SK-N-SH (cell line): Measurements from ENCODE around the gene ACTL10. TPM values are rescaled to one million over a fixed set of nuclear protein-coding genes. Genes with fewer than 3 reads are reported as not detected.

ENCODE experiments used
- CTCF ChIA-PET: fragments of 300-600, 350-600 bp; formaldehyde crosslinking; extraction: SDS; loops from one replicate; lab custom pipeline; 2021; lab: Yijun Ruan, JAX
- POLR2A ChIA-PET: fragments of 350-600 bp; sonication (Branson Sonifier 250); formaldehyde crosslinking; extraction: SDS; loops from one replicate; lab custom pipeline; 2020; ENCODE audit warnings: antibody characterized with exemption, inconsistent platforms; lab: Yijun Ruan, JAX
- DNase-seq: peaks from one replicate; pipeline ENCODE4 v3.0.0; 2012
- H2AFZ ChIP-seq: fragments of 200-600 bp; sonication (generic); 2 replicates; pipeline ENCODE4 v1.8.1; 2016; ENCODE audit warnings: antibody characterized with exemption, mild to moderate bottlenecking, low read depth
- H3F3A ChIP-seq: fragments of 200-600 bp; sonication (generic); replicated peaks from 2 replicates; pipeline ENCODE3; 2016; ENCODE audit warnings: antibody characterized with exemption, mild to moderate bottlenecking; ENCODE audit not compliant: insufficient read depth
- H3K27ac ChIP-seq, 2 experiments: fragments of 200-500 bp in 1 of 2; fragments of 200-600 bp in 1 of 2; sonication (Bioruptor generic) in 1 of 2; sonication (generic), shearing (Covaris generic) in 1 of 2; 2 replicates each; pipeline versions ENCODE4 v1.5.1 to v1.6.1; 2014 to 2016; ENCODE audit warnings: low read depth in 2 of 2, inconsistent platforms in 1 of 2, low read length in 1 of 2, mild to moderate bottlenecking in 1 of 2, mixed read lengths in 1 of 2
- H3K27me3 ChIP-seq: fragments of 200-600 bp; sonication (generic), shearing (Covaris generic); 2 replicates; pipeline ENCODE4 v1.6.1; 2016; ENCODE audit warnings: mixed run types; ENCODE audit not compliant: insufficient read depth
- H3K36me3 ChIP-seq, 2 experiments: fragments of 200-500 bp in 1 of 2; fragments of 200-600 bp in 1 of 2; sonication (Bioruptor generic) in 1 of 2; sonication (generic) in 1 of 2; replicated peaks in 1 of 2; 2 replicates each; pipeline versions ENCODE3 to v1.5.1; 2014 to 2016; ENCODE audit warnings: low read length in 1 of 2, mild to moderate bottlenecking in 1 of 2; ENCODE audit not compliant: insufficient read depth in 2 of 2, control insufficient read depth in 1 of 2
- H3K4me1 ChIP-seq, 2 experiments: fragments of 200-500 bp in 1 of 2; fragments of 200-600 bp in 1 of 2; sonication (Bioruptor generic) in 1 of 2; sonication (generic), shearing (Covaris generic) in 1 of 2; 2 replicates each; pipeline versions ENCODE4 v1.5.1 to v1.6.1; 2014 to 2016; ENCODE audit warnings: low read depth in 1 of 2, low read length in 1 of 2, mixed run types in 1 of 2; ENCODE audit not compliant: insufficient read depth in 2 of 2, control insufficient read depth in 1 of 2
- H3K4me2 ChIP-seq: fragments of 200-600 bp; sonication (generic), shearing (Covaris generic); 2 replicates; pipeline ENCODE4 v1.6.1; 2017; ENCODE audit warnings: mixed run types
- H3K4me3 ChIP-seq, 2 experiments: fragments of 200-500 bp in 1 of 2; fragments of 200-600 bp in 1 of 2; sonication (Bioruptor generic) in 1 of 2; sonication (generic), shearing (Covaris generic) in 1 of 2; 2 replicates each; pipeline versions ENCODE4 v1.5.1 to v1.8.1; 2014 to 2016; ENCODE audit warnings: low read depth in 2 of 2, inconsistent platforms in 1 of 2, low read length in 1 of 2, mild to moderate bottlenecking in 1 of 2, mixed read lengths in 1 of 2, moderate library complexity in 1 of 2
- H3K79me2 ChIP-seq: fragments of 200-600 bp; sonication (generic); 2 replicates; pipeline ENCODE4 v1.8.1; 2017; ENCODE audit warnings: mild to moderate bottlenecking; ENCODE audit not compliant: insufficient read depth
- H3K9ac ChIP-seq: fragments of 200-600 bp; sonication (generic); 2 replicates; pipeline ENCODE4 v1.6.1; 2017; ENCODE audit warnings: mixed run types
- H3K9me2 ChIP-seq: fragments of 200-600 bp; sonication (generic); 2 replicates; pipeline ENCODE4 v1.6.1; 2017; ENCODE audit warnings: mixed run types
- H3K9me3 ChIP-seq: fragments of 200-600 bp; sonication (generic); 2 replicates; pipeline ENCODE4 v1.6.1; 2017; ENCODE audit warnings: mixed run types, mild to moderate bottlenecking, moderate library complexity
- H4K20me1 ChIP-seq: fragments of 200-600 bp; sonication (generic); 2 replicates; pipeline ENCODE4 v1.6.1; 2017; ENCODE audit warnings: mild to moderate bottlenecking, mixed run types; ENCODE audit not compliant: insufficient read depth
- CTCF ChIP-seq: fragments of 200-600 bp; sonication (generic); IDR thresholded peaks from 2 replicates; pipeline ENCODE4 v1.6.1; 2017; ENCODE audit warnings: antibody characterized with exemption, mild to moderate bottlenecking, moderate library complexity
- ELF1 ChIP-seq: IDR thresholded peaks from 2 replicates; pipeline ENCODE4 v1.4.0; 2012
- EZH2phosphoT487 ChIP-seq: fragments of 200-600 bp; sonication (generic); IDR thresholded peaks from 2 replicates; pipeline ENCODE4 v1.6.1; 2017; ENCODE audit warnings: low read depth, mixed run types, mild to moderate bottlenecking, antibody characterized with exemption, moderate library complexity, borderline replicate concordance
- FOXJ3 ChIP-seq: sonication (generic); formaldehyde crosslinking; IDR thresholded peaks from 2 replicates; pipeline ENCODE4 v1.5.1; 2020; ENCODE audit warnings: mild to moderate bottlenecking, missing genetic modification reagents
- FOXM1 ChIP-seq: IDR thresholded peaks from 2 replicates; pipeline ENCODE4 v1.4.0; 2012; ENCODE audit warnings: low read depth, mild to moderate bottlenecking
- GABPA ChIP-seq: IDR thresholded peaks from 2 replicates; pipeline ENCODE4 v1.4.0; 2012; ENCODE audit warnings: low read depth, mild to moderate bottlenecking
- MXI1 ChIP-seq: IDR thresholded peaks from 2 replicates; pipeline ENCODE4 v1.6.1; 2012; ENCODE audit warnings: mild to moderate bottlenecking, low read depth, low read length, improper control_type of control experiment
- NRF1 ChIP-seq: IDR thresholded peaks from 2 replicates; pipeline ENCODE4 v1.6.1; 2012; ENCODE audit warnings: low read depth, mild to moderate bottlenecking, low read length
- RAD21 ChIP-seq: IDR thresholded peaks from 2 replicates; pipeline ENCODE4 v1.6.1; 2012; ENCODE audit warnings: mild to moderate bottlenecking, low read length
- REST ChIP-seq: IDR thresholded peaks from 2 replicates; pipeline ENCODE4 v1.6.1; 2012; ENCODE audit warnings: mild to moderate bottlenecking, low read depth, low read length, moderate library complexity
- RFX5 ChIP-seq: IDR thresholded peaks from 2 replicates; pipeline ENCODE4 v1.6.1; 2012; ENCODE audit warnings: mild to moderate bottlenecking, improper control_type of control experiment, low read length
- SIN3A ChIP-seq: IDR thresholded peaks from 2 replicates; pipeline ENCODE4 v1.6.1; 2012; ENCODE audit warnings: low read depth, mild to moderate bottlenecking, low read length, moderate library complexity, borderline replicate concordance
- TAF1 ChIP-seq: IDR thresholded peaks from 2 replicates; pipeline ENCODE4 v1.6.1; 2012; ENCODE audit warnings: low read depth, mild to moderate bottlenecking, low read length, moderate library complexity, borderline replicate concordance
- TCF12 ChIP-seq: IDR thresholded peaks from 2 replicates; pipeline ENCODE4 v1.4.0; 2012
- USF1 ChIP-seq: IDR thresholded peaks from 2 replicates; pipeline ENCODE4 v1.4.0; 2012; ENCODE audit warnings: low read depth, borderline replicate concordance
- YY1 ChIP-seq: IDR thresholded peaks from 2 replicates; pipeline ENCODE4 v1.4.0; 2012; ENCODE audit warnings: low read depth, mild to moderate bottlenecking
- WGBS: methylation state at CpG from one replicate; pipeline ENCODE4 v1.1.6; 2017; ENCODE audit warnings: low lambda C conversion rate; 5-methylcytosine and 5-hydroxymethylcytosine counted together
- polyA plus RNA-seq, 3 experiments: library from polyadenylated mRNA; depleted of rRNA; stranded (reverse); fragments of >200 nt; gene quantifications; 2 replicates each; pipeline ENCODE4 v1.2.3, GENCODE V29; 2012
- TF ChIP-seq, protein P1 (sequence below): fragments of 150-350 bp; IDR thresholded peaks from 2 replicates; pipeline ENCODE4 v1.6.1; 2017; ENCODE audit warnings: antibody characterized with exemption, low read length, low read depth, borderline replicate concordance
- TF ChIP-seq, protein P2 (sequence below): IDR thresholded peaks from 2 replicates; pipeline ENCODE4 v1.4.0; 2012; ENCODE audit warnings: low read depth
- TF ChIP-seq, protein P3 (sequence below): IDR thresholded peaks from 2 replicates; pipeline ENCODE4; 2012

Gene ACTL10
- polyA plus RNA-seq, 1 of the 3 experiments (the other 2 are of a cell fraction) = 0.25 TPM

GRCh38 chr20:33679758-33680485, 13.2 kb downstream of the ACTL10 start (continued):
- TF ChIP-seq EZH2phosphoT487 = no peak
- no peak for TF ChIP-seq RAD21
- TF ChIP-seq, all 33 proteins: peak for 0

DNA sequence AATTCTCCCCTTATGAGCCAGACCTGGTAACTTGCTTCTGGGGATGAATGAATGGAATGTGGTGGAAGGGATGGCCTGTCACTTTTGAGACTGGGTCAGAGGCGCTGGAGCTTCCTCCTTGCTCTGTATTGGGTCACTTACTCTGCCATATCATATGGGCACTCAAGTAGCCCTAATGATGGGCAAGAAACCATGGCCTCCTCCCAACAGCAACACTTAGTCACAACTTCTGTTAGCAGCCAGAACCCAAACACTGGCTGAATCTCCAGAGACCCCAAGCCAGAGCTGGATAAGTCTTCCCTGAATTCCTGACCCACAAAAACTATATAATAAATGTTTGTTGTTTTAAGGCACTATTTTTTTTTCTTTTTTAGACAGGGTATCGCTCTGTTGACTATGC, 13.9 kb downstream of the ACTL10 start:
- no peak for DNase-seq
- peaks cover 35% of the 10 kb centered on the region for H3K79me2 ChIP-seq
- H3K9me3 ChIP-seq = no peaks in the 10 kb centered on the region
- ChIA-PET CTCF (interaction anchor here (1.6 to 4.3 kb wide), 3 partner anchors 12 to 51 kb away, joined by 4 to 34 read pairs (median 7); partner anchors contain the start of genes ACTL10 and ZNF341), POLR2A (no interaction called here)
- no peak overlapping the region for H3K4me3 ChIP-seq
- WGBS = 100% methylated on average over 2 of the region's 2 CpGs
- H3K9ac ChIP-seq = no peak overlapping the region
- H3K4me2 ChIP-seq = no peak overlapping the region
- no peaks in the 10 kb centered on the region for H3K9me2 ChIP-seq
- TF ChIP-seq GABPA (no peak), ELF1 (no peak), MXI1 (no peak), RAD21 (no peak), NRF1 (no peak), EZH2phosphoT487 (no peak), TCF12 (no peak), USF1 (no peak), SIN3A (no peak), YY1 (no peak), RFX5 (no peak), FOXJ3 (CRISPR knock-in tag) (no peak), FOXM1 (no peak), CTCF (no peak), REST (no peak), TAF1 (no peak)
- TF ChIP-seq, protein P1, sequence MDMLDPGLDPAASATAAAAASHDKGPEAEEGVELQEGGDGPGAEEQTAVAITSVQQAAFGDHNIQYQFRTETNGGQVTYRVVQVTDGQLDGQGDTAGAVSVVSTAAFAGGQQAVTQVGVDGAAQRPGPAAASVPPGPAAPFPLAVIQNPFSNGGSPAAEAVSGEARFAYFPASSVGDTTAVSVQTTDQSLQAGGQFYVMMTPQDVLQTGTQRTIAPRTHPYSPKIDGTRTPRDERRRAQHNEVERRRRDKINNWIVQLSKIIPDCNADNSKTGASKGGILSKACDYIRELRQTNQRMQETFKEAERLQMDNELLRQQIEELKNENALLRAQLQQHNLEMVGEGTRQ = no peak
- TF ChIP-seq, protein P2, sequence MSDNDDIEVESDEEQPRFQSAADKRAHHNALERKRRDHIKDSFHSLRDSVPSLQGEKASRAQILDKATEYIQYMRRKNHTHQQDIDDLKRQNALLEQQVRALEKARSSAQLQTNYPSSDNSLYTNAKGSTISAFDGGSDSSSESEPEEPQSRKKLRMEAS = no peak
- TF ChIP-seq, protein P3, sequence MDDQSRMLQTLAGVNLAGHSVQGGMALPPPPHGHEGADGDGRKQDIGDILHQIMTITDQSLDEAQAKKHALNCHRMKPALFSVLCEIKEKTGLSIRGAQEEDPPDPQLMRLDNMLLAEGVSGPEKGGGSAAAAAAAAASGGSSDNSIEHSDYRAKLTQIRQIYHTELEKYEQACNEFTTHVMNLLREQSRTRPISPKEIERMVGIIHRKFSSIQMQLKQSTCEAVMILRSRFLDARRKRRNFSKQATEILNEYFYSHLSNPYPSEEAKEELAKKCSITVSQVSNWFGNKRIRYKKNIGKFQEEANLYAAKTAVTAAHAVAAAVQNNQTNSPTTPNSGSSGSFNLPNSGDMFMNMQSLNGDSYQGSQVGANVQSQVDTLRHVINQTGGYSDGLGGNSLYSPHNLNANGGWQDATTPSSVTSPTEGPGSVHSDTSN = no peak
- no peak overlapping the region for H3K27ac ChIP-seq
- no peaks in the 10 kb centered on the region for H3F3A ChIP-seq
- H3K4me1 ChIP-seq = peaks cover 7 to 14% of the 10 kb centered on the region in 2 experiments; a peak in 2 of 4 replicates
- peaks cover 6% of the 10 kb centered on the region; the same call in 1 of the 2 replicates for H4K20me1 ChIP-seq
- H3K36me3 ChIP-seq = no peaks in the 10 kb centered on the region
- no peak overlapping the region for H2AFZ ChIP-seq
- no peaks in the 10 kb centered on the region for H3K27me3 ChIP-seq
